Effector memory CD4-positive, alpha-beta T cell (primary cell): ENCODE results near the gene SYT1.

Experiments used
- DNase-seq, 3 donors: peaks; one replicate each; pipeline ENCODE4 v3.0.0-alpha.2; 2020
- H3K27ac ChIP-seq: 2 replicates; pipeline ENCODE4 v1.7.0; 2013; ENCODE audit warnings: mild to moderate bottlenecking, low read length, moderate library complexity; ENCODE audit not compliant: insufficient read depth, poor library complexity, severe bottlenecking
- H3K27me3 ChIP-seq: replicated peaks from 2 replicates; pipeline ENCODE4 v1.7.0; 2013; ENCODE audit warnings: mild to moderate bottlenecking, low read length; ENCODE audit not compliant: insufficient read depth, control insufficient read depth, poor library complexity, severe bottlenecking
- H3K36me3 ChIP-seq: 2 replicates; pipeline ENCODE4 v1.7.0; 2013; ENCODE audit warnings: mild to moderate bottlenecking, low read length, moderate library complexity; ENCODE audit not compliant: control insufficient read depth, insufficient read depth
- H3K4me1 ChIP-seq: 2 replicates; pipeline ENCODE4 v1.7.0; 2013; ENCODE audit warnings: low read length, mild to moderate bottlenecking; ENCODE audit not compliant: control insufficient read depth, insufficient read depth, poor library complexity, severe bottlenecking
- H3K4me3 ChIP-seq: 2 replicates; pipeline ENCODE4 v1.7.0; 2013; ENCODE audit warnings: low read length, low read depth, mild to moderate bottlenecking; ENCODE audit not compliant: insufficient read depth, poor library complexity, severe bottlenecking
- H3K9me3 ChIP-seq: 2 replicates; pipeline ENCODE4 v1.7.0; 2013; ENCODE audit warnings: mild to moderate bottlenecking, low read length, moderate library complexity; ENCODE audit not compliant: control insufficient read depth

Gene SYT1

DNA sequence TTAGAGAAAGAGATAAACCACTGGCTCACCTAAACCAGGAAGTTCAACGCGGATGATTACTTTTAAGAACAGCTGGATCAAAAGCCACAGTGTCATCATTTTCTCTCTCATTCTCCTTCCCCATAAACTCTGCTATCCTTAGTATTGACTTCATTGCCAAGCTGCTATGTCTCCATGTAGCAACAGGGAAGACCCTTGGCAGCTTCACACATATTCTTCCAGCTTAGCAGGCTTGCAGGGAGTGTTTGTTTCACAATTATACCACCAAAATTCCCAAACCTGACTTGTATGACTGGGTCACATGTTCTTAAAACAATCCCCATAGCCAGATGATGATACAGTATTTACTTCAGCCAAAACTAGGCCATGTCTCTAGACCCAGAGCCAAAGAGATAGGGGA, 590.7 kb downstream of the SYT1 start:
- no peak overlapping the region for H3K4me3 ChIP-seq
- H3K36me3 ChIP-seq: no peaks in the 10 kb centered on the region
- H3K27ac ChIP-seq: no peak overlapping the region
- H3K27me3 ChIP-seq: no peaks in the 10 kb centered on the region
- no peaks in the 10 kb centered on the region for H3K4me1 ChIP-seq
- no peaks in the 10 kb centered on the region for H3K9me3 ChIP-seq
- no peak for DNase-seq

DNA sequence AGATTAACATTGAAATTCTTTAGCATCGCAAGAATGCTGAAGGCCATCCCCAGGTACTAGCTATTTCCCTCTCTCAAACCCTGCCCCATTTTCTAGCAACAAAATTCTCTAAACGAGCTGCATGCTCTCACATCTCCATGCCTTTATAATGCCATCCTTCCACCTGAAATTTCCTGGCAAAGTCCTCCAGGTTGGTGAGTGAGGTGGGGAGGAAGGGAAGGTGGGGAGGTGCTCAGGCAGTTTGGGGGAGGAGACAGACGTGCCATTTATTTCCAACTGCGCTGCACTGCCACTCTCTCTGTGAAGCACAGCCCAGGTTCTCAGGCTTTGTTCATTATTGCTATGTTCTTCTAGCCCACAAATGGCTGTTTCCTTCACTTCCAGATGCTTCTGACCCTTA, 617.7 kb downstream of the SYT1 start:
- Histone ChIP-seq H3K4me1 (no peaks in the 10 kb centered on the region), H3K36me3 (no peaks in the 10 kb centered on the region), H3K9me3 (no peaks in the 10 kb centered on the region), H3K4me3 (no peak overlapping the region), H3K27me3 (no peaks in the 10 kb centered on the region), H3K27ac (no peak overlapping the region)
- DNase-seq: no peak

DNA sequence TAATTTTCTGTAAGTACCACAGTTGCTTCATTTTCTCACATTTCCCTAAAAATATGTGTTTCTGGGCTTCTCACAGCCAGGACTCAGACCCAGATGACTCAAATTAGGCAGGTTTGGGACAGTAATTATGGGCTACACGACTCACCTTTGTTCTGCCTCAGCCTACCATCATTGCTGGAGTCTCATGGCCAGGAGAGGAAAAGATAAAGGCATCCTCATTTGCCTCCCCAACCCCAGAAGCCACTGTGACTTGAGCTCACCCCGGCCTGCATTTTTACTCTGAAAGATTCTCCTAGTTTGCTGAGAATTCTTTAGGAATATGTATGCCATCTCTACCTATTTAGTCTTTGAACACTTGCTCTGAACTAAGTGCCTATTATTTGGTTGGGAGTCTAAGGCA, 618.3 kb downstream of the SYT1 start:
- Histone ChIP-seq H3K9me3 (no peaks in the 10 kb centered on the region), H3K36me3 (no peaks in the 10 kb centered on the region), H3K4me3 (no peak overlapping the region), H3K27ac (no peak overlapping the region), H3K27me3 (no peaks in the 10 kb centered on the region), H3K4me1 (no peaks in the 10 kb centered on the region)
- DNase-seq: no peak

DNA sequence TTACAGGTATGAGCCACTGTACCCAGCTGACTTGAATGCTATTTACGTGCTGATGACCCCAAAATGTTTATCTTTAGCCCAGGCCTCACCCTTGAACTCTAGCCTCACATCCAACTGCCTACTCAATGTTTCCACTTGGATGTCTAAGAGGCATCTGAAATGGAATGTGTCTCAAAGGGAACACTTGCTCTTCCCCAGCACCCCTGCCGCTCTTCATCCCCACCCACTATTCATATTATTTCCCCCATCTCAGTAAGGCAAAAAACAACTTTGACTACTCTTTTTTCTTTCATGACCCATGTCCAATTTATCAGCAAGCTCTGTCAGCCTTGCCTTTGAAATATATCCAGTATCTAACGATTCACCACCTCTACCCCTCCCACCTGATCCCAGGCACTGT, 621.6 kb downstream of the SYT1 start:
- Histone ChIP-seq H3K27ac (no peak overlapping the region), H3K4me3 (no peak overlapping the region), H3K27me3 (no peaks in the 10 kb centered on the region), H3K4me1 (no peaks in the 10 kb centered on the region), H3K9me3 (no peaks in the 10 kb centered on the region), H3K36me3 (no peaks in the 10 kb centered on the region)
- DNase-seq: no peak

DNA sequence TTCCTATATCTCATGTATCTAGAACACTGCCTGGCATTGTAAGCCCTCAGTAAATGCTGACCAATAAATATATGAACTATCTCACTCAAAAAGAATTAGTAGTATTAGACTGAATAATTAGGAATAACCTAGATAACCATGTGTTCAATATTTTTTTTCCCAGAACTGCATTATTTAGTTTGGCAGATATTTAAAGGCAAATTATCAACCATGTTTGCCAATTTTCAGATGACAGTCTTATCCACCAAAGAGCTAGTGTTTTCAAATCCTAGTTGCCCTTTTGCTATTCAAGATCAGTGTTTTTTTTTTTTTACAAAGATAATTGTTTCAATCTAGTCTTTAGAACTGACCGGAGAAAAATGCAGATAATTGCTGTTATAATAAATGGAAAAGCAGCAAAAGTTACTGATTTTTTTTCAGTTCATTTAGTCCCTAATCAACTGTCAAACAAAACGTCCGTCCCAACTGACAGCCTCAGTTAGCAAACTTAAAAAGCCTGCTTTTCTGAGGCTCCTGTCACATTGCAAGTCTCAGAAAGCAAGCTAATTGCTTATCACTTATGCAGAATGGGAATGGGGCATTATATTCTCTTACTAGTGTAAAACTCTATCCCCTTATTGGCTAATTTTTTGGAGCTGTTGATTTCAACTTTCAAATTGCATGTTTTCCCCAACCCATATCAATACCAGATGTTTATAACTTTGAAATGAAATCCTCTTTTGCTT, 623.0 kb downstream of the SYT1 start:
- DNase-seq: no peak
- H3K4me1 ChIP-seq: no peaks in the 10 kb centered on the region
- H3K27ac ChIP-seq: no peak overlapping the region
- no peak overlapping the region for H3K4me3 ChIP-seq
- no peaks in the 10 kb centered on the region for H3K9me3 ChIP-seq
- H3K36me3 ChIP-seq: no peaks in the 10 kb centered on the region
- no peaks in the 10 kb centered on the region for H3K27me3 ChIP-seq
